Cardiac fibroblast (primary cell): Measurements from ENCODE around the gene DGKE.

Experiments used
- DNase-seq, 2 donors: peaks; one replicate each; pipeline versions ENCODE4 v3.0.0 to v3.0.0-alpha.2; 2010; ENCODE audit warnings: low read depth in 2 of 2
- H3K4me3 ChIP-seq, 2 donors: replicated peaks in 1 of 2; 1 replicate in 1 of 2; 2 replicates in 1 of 2; pipeline ENCODE4 v1.5.1; 2011; ENCODE audit warnings: low read depth in 2 of 2, low read length in 2 of 2, mild to moderate bottlenecking in 2 of 2, moderate library complexity in 1 of 2
- CTCF ChIP-seq: IDR thresholded peaks from one replicate; pipeline ENCODE4 v1.5.1; 2011; ENCODE audit warnings: low read depth, mild to moderate bottlenecking, low read length, inconsistent platforms

DGKE gene

GRCh38 chr17:56810891-56811775 lies 22.8 kb upstream of the DGKE start:
- no peak for TF ChIP-seq CTCF
- DNase-seq: no peak
- H3K4me3 ChIP-seq: no peak overlapping the region

- H3K4me3 ChIP-seq: no peak overlapping the region
- no peak for TF ChIP-seq CTCF
- DNase-seq: no peak
These were observed 21.0 kb upstream of the DGKE start for GRCh38 chr17:56812901-56813388.

GRCh38 chr17:56815711-56816110 lies 18.2 kb upstream of the DGKE start:
- no peak for TF ChIP-seq CTCF
- DNase-seq: peak; percentile 37 to 78
- no peak overlapping the region for H3K4me3 ChIP-seq

- TF ChIP-seq CTCF: no peak
- DNase-seq: no peak
- H3K4me3 ChIP-seq: no peak overlapping the region
These were observed 16.9 kb upstream of the DGKE start for GRCh38 chr17:56817066-56817465.

GRCh38 chr17:56819030-56819429 lies 14.9 kb upstream of the DGKE start:
- no peak for DNase-seq
- no peak for TF ChIP-seq CTCF
- H3K4me3 ChIP-seq: no peak overlapping the region

- no peak overlapping the region for H3K4me3 ChIP-seq
- DNase-seq: peak; percentile 78 to 85
- peak; percentile 81 for TF ChIP-seq CTCF
These were observed 14.4 kb upstream of the DGKE start for GRCh38 chr17:56819431-56820145.
